Epithelial cell of umbilical artery (primary cell): Measurements from ENCODE around the gene HSPG2. TPM values are rescaled to one million over a fixed set of nuclear protein-coding genes. Genes with fewer than 3 reads are reported as not detected.

Experiments
- total RNA-seq: library from RNA; depleted of rRNA; stranded (reverse); fragments of >200 nt; gene quantifications from 2 replicates; pipeline ENCODE4 v1.2.3, GENCODE V29; 2014

The HSPG2 gene
- 507 and 1,288 TPM in 2 replicates for total RNA-seq

DNA sequence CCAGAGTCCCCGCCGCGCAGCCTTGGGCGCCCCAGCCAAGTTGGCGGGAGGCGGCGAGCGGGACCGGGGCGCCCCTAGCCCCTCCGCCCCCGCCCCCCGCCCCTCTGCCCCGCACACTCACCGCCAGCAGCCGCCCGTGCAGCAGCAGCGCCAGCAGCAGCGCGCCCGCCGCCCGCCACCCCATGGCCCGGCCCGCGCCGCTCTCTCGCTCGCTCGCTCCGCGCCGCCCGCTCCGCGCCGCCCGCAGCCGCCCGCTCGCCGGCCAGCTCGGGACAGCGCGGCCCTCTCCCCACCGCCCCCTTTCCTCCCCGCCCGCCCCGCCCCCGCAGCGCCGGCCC is at the start of gene HSPG2:
Gene HSPG2 (minus strand): TSS at position 277 of the 338 bp plus-strand sequence. CDS start 93 bp downstream, at position 184.

DNA sequence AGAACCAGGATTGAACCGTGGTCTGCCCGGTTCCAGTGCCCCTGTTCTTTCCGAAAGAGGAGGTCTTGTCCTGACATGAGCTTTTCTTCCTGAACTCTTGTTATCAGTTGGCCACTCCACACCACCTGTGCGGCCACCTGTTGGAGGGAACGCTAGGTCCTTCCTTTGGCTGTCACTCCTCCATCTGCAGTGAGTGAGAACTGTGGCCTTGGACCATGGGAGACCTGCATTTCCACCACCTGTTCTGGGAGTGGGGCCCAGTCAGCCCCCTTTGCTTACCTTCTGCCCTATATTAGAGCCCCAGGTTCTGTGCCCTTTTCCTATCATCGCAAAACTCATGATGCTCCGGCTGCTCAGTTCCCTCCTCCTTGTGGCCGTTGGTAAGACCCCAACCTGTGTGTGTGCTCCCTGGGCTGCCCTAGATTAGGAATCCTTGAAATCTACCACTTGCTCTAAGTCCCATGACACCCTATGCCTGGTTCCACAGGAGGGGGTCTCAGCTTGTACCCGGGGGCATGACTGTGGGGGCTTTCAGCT is 39.7 kb upstream of the HSPG2 start, which contains the start of gene CELA3B:
Gene CELA3B (plus strand): TSS at position 320 of the 537 bp plus-strand sequence. CDS start 18 bp downstream, at position 338.

GRCh38 chr1:21811875-21812305 is 125.2 kb downstream of the HSPG2 start, which contains the start of gene LDLRAD2:
Gene LDLRAD2 (plus strand): TSS chr1:21812265. CDS start chr1:21812452, 187 bp downstream.

DNA sequence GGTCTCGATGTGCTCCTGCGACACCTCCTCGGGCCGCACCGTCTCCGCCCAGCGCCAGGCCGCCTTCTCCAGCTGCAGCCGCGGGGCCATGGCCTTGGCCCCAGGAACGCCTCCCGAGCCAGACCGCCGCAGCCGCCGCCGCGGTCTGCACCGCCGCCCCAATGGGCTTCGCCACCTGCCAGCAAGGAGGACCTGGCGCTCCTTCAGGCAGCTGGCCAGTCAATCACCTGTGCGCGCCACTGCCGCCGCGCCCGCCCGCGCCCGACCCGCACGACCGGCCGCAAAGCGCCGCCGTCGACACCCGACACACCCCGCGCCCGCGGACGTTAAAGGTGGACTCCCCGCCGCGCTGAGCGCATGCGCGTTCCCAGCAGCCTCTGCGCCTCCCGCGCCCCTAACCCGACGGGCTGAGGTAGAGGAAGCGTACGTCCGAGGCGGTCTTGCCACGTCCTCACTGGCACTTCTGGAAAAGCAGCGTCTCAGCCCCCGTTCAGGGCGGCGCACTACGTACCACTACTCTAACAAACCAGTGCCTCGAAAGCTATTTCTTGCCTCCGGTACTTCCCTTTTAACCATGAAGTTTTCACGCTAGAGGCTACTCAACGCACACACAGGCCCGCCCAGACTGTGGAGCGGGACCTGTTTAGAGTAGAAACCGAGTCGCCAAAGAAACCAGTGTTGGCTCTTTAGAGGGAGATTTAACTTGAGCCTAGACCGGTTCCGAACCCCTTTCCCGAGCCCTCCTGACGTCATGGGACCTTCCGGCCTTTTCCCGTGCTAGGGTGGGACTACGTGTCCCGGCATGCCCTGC is 154.0 kb downstream of the HSPG2 start, which contains the start of gene USP48:
Gene USP48 (minus strand): TSS at position 282 of the 811 bp plus-strand sequence. CDS start 192 bp downstream, at position 90.

Other genes with a start within 250 kb of the HSPG2 start
- gene USP48, start 154.2 kb downstream of the HSPG2 start, total RNA-seq = 91.6 and 97.6 TPM in 2 replicates
- gene LDLRAD2, start 125.0 kb downstream of the HSPG2 start, total RNA-seq = not detected in 2 replicates
- gene CELA3B, start 39.7 kb upstream of the HSPG2 start, total RNA-seq = 1.3 TPM in 1 of 2 replicates, not detected in the other
- not detected in 2 replicates for gene CELA3A, start 64.3 kb upstream of the HSPG2 start, total RNA-seq
- 655 and 1,227 TPM in 2 replicates for gene CDC42, start 115.4 kb upstream of the HSPG2 start, total RNA-seq
- under 0.01 and 0.15 TPM in 2 replicates for gene WNT4, start 205.8 kb upstream of the HSPG2 start, total RNA-seq